GOT3 (cell line): ENCODE results near the gene TMEM174.

Source experiments
- DNase-seq: peaks from one replicate; lab custom pipeline; 2025; ENCODE audit warnings: mixed read lengths; lab: John Stamatoyannopoulos, UW

Gene TMEM174

DNA sequence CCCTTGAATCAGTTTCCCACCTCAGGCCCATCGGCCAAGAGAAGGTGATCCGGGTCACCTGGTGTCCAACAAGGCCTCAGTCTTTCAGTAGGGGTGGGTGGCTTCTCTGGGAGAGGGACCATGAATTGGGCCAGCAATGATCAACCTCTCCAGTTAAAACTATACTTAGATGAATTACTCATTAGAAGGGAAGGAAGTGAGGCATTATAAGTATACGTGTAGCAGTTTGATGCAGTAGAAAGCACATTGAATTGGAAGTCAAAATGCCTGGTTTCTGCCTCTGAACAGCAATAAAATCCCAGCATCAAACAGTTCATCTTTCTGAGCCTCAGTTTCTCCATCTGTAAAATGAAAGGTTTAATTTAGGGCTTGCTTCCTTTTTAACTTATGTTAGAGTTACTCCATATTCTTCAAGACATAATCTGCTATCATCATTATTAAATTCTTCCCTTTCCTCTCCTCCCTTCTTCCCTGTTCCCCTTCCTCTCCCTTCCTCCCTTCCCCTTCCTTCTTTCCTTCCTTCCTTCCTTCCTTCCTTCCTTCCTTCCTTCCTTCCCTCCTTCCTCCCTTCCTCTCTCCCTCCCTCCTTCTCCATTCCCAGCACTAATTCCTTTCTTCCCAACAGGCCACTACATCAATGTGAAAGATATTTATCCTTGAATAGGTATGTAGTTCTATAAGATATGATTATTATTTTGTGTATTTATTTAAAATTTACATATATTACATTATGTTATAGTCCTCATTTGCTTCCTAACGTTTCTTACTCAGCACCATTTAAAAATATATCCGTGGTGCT lies 18.6 kb upstream of the TMEM174 start:
- no peak for DNase-seq

DNA sequence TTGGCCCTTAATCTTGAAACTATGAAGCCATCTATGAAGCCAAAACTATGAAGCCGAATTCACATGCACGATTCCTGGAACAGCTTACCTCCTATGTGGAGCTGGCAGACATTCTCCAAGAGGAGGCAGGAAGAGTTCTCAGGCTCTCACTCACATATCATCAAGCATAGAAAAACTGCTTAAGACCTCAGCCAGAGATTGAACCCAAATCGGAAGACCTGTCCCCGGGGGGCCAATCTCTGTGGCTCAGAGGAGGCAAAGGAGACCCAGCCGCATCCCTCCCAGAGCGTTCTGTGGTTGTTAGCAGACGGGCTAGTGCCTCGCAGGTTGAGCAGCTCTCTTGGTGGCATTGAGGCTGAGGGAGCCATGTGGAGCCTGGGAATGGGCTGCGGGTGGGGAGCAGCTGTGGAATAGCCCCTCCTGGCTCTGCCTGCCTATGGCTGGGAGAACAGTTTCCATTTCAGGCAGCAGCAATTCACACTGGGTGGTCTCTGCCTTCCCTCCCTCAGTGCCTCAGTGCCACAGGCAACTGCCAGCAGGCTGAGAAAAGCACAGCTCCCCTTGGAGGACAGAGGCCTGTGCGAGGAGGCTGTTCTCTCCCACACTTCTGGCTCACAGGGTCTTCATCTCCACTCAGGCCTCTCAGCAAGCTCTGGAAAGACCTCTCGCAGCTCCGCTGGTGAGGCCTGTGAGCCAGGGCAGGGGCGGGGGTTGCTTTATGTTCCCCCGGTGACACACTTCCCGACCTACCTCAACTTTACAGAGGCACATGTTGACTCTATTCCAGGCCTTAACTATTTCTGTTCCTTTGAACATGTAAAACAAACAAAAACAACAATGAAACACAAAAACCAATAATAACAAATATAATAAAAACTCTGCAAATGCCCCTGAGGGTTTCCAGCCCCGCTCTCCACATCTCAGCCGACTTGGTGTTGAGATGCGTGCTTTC lies 17.4 kb upstream of the TMEM174 start:
- no peak for DNase-seq

DNA sequence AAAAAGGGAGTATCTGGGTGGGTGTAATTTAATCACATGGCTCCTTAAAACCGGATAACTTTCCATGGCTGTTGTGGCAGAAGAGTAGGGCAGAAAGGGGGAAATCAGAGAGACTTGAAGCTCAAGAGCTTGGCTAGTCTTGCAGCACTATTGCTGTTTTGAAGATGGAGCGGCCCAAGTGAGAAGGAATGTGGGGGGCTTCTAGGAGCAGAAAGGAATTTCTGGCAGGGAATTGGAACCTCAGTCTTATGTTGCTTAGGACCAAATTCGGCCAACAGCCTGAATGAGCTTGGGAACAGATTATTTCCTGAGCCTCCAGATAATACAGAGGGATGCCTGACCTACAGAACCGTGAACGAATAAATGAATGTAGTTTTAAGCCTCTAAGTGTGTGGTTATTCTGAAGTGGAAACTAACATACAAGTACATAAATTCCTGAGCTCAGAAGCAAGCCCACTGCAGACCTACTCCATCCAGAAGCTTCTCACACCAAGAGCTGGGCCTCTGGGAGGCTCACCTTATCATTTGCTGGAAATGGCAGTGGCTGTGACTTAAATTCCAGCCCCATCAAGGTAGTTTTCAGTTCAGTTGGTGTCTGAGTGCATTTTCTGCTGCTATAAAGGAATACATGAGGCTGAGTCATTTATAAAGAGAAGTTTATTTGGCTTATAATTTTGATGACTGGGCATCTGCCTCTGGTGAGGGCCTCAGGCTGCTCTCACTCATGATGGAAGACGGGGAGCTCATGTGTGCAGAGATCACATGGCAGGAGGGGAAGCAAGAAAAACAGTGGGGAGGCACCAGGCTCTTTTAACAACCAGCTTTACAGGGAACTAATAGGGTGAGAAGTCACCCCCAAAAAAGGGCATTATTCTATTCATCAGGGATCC lies 15.3 kb upstream of the TMEM174 start:
- DNase-seq, result no peak

DNA sequence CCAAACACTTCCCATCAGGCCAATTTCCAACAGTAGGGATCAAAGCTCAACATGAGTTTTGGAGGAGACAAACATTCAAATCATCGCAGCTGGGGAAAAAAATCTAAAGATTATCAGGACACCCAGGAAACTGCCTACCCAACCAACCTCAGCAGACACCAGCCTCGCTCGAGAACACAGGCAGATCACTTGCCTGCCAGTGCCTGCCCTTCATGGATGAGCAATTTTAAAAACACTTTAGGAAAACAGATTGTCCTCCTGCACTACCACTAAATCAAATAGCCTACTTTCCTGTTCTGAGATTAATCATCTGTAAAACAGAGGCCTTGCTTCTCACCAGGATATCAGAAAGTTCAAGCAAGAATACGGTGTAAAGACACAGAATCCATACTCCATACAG lies 14.7 kb upstream of the TMEM174 start:
- no peak for DNase-seq

DNA sequence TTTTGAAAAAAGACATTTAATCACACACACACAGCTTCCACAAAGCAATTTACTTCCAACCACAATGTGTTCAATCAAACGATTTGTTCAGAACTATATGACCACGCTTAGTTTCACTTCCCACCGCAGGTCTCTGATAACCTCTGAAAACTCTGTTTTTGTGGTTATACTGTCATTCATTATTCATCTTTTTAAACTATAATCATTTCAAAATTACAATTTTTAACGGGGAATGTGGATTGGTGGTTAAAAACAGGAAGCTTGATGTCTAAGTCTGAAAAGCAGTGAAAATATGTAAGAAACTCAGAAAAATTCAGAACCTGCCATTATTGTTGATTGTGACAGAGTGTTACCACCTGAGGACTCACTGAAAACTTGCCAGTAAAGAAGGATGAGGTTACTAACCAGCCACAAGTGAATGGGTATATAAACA lies 12.7 kb upstream of the TMEM174 start:
- DNase-seq, result no peak

DNA sequence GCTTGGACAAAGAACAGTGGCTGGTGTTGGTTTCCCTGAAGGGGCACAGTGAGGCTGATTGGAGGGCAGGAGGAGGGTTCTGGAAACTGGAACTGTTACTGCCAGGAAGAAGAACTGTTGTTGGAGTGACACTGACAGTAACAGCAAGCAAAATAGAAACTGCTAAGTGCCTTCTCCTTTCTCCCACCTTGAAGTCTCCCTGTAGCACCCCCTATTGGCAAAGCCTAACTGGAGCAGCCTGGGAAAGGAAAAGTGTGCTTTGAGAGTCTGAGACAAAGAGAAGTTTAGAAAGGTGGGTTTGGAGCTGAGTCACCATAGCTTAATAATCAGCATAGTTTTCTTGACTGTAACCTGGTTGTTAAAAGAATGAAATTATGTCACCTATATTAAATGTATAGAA lies 2.5 kb upstream of the TMEM174 start:
- no peak for DNase-seq

DNA sequence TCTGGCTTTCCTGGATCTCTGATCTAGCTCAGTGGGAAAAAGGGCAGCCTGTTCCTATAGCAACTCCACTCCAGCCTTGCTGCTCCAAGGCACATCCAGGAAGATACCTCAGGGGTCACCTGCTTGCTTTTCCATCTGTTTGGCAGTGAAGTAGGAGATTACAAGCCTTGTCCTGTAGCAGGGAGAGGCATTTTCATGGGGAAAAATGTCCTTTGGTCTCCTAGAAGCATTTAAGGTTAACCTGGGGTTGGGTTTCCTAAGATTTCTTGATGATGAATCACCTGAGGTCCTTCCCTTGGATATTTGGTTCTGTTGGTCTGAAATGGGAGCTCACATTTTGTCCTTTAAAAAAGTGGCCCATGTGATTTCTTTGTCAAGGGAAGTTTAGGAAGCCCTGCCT lies 1.5 kb upstream of the TMEM174 start:
- no peak for DNase-seq

DNA sequence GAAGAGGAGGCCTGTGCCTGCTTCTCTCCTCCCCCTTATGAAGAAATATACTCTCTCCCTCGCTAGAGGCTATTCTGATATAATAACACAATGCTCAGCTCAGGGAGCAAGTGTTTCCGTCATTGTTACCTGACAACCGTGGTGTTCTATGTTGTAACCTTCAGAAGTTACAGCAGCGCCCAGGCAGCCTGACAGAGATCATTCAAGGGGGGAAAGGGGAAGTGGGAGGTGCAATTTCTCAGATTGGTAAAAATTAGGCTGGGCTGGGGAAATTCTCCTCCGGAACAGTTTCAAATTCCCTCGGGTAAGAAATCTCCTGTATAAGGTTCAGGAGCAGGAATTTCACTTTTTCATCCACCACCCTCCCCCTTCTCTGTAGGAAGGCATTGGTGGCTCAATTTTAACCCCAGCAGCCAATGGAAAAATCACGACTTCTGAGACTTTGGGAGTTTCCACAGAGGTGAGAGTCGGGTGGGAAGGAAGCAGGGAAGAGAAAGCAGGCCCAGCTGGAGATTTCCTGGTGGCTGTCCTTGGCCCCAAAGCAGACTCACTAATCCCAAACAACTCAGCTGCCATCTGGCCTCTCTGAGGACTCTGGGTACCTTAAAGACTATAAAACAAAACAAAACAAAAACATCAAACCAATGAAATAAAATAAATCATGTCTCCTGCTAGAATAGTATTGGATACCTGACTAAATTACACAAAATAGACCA lies 1.3 kb downstream of the TMEM174 start:
- no peak for DNase-seq

DNA sequence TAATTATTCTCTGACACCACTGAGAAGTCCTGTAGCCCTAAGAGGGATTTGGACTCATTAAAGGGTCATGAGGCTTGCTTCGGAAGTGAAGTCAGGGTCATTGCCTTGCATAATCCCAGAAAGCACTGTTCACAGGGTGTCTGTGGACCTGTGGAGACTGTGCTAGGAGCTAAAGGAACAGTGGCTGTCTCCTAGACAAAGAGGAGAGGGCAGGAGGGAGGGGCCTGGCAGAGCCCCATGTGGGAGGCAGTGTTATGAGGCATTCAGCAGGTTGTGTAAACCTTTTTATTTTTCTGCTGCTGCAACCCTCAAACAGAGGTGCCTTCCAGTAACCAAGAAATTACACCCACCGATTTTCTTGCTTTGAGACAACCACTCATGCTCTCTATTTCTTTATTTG lies 3.3 kb downstream of the TMEM174 start:
- no peak for DNase-seq

DNA sequence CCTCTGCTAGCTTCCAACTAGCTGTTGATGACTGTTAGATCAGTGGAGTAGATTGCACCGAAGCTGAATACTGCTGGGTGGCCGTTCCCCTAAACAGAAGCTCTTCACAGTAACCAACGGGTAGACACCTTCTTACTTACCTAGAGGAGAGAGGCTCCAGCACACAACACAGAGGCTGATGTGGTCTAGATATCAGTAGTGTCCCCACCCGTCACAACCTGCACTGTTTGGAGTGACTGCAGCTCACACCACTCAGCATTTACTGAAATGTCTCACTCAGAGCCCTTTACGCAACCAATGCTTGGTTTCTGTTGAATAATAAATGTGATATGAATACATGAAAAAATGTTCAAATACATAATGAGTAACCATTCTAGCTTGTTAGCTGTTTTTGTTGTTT lies 5.3 kb downstream of the TMEM174 start:
- no peak for DNase-seq

DNA sequence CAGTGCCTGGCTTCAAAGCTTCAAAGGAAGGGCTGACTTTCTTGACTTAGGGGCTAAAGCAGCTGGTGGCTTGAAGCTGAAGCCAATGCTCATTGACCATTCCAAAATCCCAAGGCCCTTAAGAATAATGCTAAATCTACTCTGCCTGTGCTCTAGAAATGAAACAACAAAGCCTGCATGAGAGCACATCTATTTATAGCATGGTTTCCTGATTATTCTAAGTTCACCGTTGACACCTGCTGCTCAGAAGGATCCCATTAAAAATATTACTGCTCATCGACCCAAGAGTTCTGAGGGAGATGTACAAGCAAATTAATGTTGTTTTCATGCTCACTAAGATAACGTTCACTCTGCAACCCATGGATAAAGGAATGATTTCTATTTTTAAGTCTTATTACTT lies 6.7 kb downstream of the TMEM174 start:
- no peak for DNase-seq

DNA sequence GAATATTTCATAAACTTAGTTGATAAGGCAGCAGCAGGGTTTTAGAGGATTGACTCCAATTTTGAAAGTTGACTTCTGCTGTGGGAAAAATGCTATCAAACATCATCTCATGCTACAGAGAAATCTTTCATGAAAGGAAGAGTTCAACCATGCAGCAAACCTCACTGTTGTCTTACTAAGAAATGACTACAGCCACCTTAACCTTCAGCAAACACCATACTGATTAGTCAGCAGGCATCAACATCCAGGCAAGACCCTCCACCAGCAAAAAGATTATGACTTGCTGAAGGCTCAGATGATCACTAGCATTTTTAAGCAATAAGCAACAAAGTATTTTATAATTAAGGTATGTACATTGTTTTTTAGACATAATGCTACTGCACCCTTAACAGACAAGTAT lies 7.6 kb downstream of the TMEM174 start:
- no peak for DNase-seq

DNA sequence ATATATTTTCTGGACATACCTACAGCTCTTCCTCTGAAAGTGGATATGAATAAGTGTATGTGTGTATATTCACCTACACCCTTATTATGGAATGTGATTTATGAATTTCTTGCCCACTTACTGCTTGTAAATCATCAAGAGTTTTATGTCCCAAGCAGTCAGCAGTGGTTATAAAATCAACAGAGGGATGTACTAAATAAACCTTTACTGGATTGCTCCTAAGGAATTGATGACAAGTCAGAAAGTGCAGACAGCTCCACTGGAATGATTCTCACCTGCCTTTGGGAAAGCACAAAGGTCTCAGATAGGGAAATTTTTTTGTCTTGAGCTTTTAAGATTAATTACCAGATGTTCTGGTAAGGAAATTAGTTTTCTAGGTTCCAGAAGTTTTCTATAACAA lies 9.3 kb downstream of the TMEM174 start:
- DNase-seq, result no peak

DNA sequence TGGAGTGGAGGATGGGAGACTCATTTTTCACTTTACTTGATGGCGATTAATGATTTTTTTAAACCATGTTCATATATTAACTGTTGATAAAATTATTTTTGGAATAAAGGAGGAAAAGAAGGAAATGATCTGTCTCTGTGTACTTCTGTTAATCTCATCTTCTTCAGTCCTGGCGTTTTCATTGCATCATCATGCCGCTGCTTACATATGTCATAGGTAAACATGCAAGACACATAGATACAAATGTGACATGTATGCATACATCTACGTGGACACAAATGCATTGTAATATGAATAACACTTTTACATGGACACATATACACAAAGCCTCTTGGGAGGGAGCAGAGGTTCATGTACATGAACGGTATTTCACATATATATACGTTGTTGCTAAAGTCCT lies 10.0 kb downstream of the TMEM174 start:
- DNase-seq, result no peak

DNA sequence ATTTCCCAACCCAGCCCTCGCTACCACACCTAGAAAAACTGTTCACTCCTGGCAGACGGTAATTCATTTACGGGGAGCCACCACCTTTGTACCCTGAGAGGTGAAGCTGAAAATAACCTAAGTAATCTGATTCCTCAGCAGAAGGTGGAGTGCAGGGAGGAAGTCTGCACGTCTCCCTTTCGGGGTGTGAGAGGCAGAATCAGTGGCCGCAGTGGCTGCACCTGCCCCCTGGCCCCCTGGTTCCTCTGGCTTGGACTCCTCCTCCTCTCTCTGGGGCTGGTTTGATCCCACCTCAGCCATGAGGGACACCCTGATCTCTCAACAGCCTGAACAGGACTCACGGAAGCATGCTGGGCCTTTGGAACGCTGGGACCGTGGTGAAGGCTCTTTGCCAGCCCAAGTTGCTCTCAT lies 10.5 kb downstream of the TMEM174 start:
- DNase-seq, result no peak

DNA sequence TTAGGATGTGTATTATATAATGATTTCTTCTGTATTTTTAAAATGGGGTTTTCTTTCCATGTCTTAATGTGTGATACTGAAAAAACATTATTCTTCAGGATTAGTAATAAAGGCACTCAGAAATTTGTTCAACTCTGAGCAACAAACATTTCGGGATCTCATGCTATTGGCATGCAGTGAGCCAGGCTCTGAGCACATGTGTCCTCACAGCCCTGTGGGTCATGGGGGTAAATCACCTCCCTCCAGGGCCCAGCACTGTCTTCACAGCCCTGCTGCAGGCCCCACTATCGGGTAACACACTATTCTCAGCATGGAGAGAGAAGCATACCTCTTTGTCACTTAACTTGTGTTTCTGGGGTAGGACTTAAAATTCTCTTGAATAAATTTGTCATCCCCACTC lies 14.0 kb downstream of the TMEM174 start:
- no peak for DNase-seq

DNA sequence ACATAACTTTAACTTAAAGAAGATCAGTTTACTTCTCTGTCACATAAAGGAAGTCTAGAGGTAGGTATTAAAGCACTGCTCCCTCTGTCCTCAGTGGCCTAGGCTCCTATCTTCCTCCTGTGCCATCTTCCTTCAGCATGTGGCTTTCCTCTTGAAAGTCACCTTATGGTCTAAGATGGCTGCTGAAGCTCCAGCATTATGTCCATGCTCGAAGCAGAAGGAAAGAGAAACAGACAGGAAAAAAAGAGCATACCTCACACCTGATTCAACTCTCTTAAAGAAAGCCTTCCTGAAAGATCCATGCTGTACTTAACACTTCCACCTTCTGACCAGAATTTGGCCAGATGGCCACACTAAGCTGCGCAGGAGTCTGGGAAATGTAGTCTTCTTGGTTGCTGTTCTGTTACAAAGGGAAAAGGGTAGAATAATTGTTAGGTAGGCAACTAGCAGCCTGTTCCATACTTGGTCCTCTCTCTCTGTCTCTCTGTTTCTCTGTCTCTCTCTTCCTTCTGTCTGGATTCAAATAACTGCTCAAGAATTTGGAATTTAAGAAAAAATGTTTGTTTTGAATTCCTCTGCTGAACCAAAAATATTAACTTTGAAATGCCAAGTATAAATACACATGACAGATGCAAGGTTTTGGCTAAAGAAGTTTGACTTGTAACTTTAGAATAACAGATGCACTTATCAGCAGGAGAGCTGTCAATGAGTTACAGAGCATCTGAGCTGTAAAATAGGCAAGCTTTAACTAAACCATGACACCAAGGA lies 16.0 kb downstream of the TMEM174 start:
- no peak for DNase-seq

DNA sequence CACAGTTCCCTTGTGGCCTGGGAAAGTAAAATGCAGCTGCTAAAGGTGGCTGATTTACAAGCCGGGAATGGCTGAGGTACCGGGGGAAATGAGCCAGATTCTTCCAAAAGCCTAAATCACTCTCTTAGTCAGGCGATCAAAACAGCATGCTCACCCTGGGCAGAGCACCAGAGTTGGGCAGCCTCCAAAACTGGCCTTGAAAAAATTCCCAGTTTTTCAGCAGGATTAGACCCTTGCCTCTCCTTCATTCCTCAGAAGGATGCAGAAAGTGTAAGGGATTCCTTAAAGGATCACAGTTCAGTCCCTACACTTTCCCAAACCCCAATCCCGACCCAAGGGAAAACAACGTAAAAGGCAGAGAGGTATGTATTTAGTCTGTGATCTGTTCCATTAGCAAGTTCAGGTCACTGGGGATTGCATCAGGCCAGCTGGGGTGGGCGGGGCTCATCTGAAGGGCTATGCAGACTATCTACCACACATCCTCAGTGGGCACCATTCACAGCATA lies 16.9 kb downstream of the TMEM174 start:
- DNase-seq, result no peak

DNA sequence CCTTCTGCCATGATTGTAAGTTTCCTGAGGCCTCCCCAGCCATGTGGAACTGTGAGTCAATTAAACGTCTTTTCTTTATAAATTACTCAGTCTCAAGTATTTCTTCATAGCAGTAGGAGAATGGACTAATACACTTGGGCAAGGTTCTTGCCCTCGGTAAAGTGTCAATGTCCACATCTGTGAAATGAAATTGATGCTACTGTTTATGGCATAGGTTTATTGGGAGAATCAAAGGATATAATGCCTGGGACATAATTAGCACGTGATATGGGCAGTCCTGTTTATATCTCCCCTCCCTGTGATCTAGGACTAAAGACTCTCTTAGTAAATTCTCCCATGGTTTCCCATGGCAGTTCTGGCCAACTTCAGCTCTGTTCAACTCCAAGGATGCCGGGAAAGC lies 19.4 kb downstream of the TMEM174 start:
- no peak for DNase-seq

DNA sequence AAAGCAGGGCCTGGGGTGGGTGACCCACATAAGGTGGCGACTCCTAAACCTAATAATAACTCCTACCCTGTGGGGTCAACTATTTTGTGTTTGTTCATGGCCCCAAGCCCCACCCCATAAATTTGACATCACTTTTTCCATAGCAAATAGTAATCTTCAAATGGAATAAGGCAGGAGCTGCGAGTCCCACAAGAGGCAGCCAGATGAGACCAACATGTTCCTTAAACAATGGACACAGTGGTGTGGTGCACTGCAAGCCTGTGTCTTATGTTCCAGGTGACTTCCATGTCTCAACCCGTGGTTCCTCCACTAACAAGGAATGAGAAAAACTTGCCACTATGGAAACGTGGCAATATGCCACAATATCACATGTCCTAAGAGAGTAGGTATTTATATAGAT lies 20.6 kb downstream of the TMEM174 start:
- no peak for DNase-seq

DNA sequence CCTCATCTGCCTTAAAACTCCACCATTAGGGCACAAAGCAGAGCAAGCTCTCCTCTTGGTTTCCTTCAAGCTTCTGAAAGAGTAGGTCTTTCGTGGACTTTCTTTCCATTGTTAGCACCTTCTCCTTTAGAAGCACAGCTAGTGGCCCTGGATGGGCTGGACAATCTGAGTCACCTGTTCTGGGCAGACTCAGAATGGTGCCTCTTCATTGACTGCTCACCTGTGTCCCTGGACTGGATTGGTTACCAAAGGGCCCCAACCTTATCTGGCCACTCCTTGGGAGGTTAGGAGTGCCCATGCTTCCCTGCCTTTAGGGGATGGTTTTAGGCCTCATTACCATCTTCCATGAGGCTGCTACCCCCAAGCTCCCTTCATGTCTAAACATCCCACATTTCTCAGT lies 23.2 kb downstream of the TMEM174 start:
- DNase-seq, result no peak
